WERI-Rb-1 (cell line): ENCODE measurements around the gene HOXA6.

Experiments
- DNase-seq: peaks from one replicate; pipeline ENCODE4 v3.0.0-alpha.2; 2020
- H3K27ac ChIP-seq: fragments of 250-450 bp; sonication (Bioruptor Pico); 2 replicates; pipeline ENCODE4 v1.5.1; 2020; ENCODE audit warnings: mild to moderate bottlenecking, moderate library complexity
- H3K27me3 ChIP-seq: fragments of 250-450 bp; sonication (Bioruptor Pico); 2 replicates; pipeline ENCODE4 v1.5.1; 2021; ENCODE audit warnings: mild to moderate bottlenecking, low read depth, moderate library complexity; ENCODE audit not compliant: insufficient read depth, severe bottlenecking
- H3K36me3 ChIP-seq: fragments of 250-450 bp; sonication (Bioruptor Pico); 2 replicates; pipeline ENCODE4 v1.5.1; 2020; ENCODE audit warnings: mild to moderate bottlenecking, moderate library complexity
- H3K4me3 ChIP-seq: 2 replicates; pipeline ENCODE4 v1.5.1; 2011; ENCODE audit warnings: low read depth, mild to moderate bottlenecking, control low read depth, low read length
- H3K9me3 ChIP-seq: fragments of 250-450 bp; sonication (Bioruptor Pico); 2 replicates; pipeline ENCODE4 v1.5.1; 2021; ENCODE audit warnings: mild to moderate bottlenecking, moderate library complexity; ENCODE audit not compliant: severe bottlenecking
- TF ChIP-seq, protein P1 (sequence below): IDR thresholded peaks from 2 replicates; pipeline ENCODE4 v1.5.1; 2011; ENCODE audit warnings: low read depth, mild to moderate bottlenecking, control low read depth, inconsistent platforms, low read length

HOXA6 gene

DNA sequence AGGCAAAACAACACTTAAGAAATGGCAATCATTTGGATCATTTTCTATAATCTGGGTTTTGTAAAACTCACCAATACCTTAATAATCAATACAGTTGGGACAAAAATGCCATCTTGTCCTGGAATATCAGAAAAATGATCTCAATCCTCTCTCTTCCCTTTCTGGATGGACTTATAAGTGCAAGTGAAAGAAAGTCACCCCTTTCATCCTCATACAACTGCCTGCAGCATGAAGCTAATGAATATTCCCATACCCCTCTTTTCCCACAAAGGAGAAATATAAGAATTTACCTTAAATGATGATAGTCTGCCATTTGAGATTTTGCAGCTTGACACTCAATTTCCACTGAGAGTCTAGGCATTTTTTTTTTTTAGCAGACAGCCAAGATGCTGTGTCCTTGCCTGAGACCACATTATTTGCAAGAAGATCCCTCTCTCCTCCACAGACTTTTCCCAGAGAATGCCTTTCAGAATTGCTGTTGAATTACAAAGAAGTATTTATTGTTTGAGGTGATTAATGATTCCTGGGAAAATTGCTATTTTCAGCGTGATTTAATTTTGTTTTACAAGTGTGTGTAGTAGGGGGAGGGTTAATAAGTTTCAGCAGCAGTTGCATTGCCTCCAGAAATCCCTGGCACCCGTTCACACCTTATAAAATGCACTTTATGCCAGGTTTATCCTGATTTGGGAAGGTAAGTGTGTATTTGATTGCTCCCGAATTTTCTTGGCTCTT lies 20.8 kb downstream of the HOXA6 start:
- Histone ChIP-seq H3K27ac (no peak overlapping the region), H3K9me3 (no peaks in the 10 kb centered on the region), H3K27me3 (peaks cover 60% of the 10 kb centered on the region), H3K4me3 (no peak overlapping the region), H3K36me3 (no peaks in the 10 kb centered on the region)
- TF ChIP-seq, protein P1, sequence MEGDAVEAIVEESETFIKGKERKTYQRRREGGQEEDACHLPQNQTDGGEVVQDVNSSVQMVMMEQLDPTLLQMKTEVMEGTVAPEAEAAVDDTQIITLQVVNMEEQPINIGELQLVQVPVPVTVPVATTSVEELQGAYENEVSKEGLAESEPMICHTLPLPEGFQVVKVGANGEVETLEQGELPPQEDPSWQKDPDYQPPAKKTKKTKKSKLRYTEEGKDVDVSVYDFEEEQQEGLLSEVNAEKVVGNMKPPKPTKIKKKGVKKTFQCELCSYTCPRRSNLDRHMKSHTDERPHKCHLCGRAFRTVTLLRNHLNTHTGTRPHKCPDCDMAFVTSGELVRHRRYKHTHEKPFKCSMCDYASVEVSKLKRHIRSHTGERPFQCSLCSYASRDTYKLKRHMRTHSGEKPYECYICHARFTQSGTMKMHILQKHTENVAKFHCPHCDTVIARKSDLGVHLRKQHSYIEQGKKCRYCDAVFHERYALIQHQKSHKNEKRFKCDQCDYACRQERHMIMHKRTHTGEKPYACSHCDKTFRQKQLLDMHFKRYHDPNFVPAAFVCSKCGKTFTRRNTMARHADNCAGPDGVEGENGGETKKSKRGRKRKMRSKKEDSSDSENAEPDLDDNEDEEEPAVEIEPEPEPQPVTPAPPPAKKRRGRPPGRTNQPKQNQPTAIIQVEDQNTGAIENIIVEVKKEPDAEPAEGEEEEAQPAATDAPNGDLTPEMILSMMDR: no peak
- DNase-seq: no peak

DNA sequence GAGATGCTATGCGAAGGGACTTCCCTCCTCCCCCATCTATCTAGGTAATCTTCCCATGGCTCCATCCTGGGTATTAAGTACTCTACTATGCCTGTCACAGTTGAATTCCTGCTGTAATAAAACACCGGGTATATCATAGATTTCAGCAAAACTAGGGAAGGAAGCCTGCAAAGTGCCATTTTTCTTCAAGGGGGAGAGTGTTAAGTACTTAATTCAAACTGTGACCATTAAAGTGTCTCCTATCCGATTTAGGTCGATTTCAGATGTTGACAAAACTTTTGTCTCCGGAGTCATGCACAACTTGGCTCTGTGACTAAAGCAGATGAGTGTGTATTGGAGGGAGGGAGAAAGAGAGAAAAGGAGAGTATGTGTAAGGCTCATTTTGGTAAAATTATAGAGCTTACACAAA lies 21.6 kb downstream of the HOXA6 start:
- Histone ChIP-seq H3K9me3 (no peaks in the 10 kb centered on the region), H3K36me3 (no peaks in the 10 kb centered on the region), H3K4me3 (no peak overlapping the region), H3K27ac (no peak overlapping the region), H3K27me3 (peaks cover 62% of the 10 kb centered on the region)
- DNase-seq: no peak
- TF ChIP-seq, protein P1: no peak

DNA sequence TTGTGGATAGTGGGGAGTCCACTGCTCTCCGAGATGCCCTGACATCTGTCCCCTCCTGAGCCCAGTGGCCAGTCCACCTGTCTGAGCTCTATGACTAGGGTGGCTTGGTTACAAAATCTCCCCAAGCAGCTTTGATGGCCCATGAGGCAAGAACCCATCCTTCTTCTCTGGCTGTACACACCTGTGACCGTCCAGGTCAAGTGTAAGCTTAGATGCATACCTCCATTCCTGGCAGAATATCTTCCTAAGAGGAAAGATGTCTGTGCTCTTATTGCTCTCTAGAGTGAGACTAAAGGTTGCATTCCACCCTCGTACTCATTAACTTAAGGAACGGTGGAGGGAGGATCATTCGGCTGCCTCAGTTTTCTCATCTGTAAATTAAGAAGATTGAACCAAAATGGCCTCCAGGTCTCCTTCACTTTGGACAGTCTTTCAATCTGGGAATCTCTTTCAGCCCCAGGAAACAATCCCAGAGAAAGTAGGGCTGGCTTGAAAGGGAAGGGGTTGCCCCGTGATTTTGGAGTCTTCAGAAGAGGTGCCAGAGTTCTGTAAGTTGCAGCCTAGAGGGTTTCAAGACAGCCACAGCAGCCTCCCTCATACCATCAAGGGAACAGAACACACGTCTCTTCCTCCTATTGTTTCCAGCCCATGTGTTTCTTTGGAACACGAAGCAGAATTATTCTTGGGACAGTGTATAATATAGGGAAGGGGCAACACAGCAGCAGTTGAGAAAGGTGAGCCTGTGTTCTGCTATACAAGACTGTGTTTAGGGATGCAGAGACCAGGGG lies 22.5 kb downstream of the HOXA6 start:
- no peak overlapping the region for H3K27ac ChIP-seq

DNA sequence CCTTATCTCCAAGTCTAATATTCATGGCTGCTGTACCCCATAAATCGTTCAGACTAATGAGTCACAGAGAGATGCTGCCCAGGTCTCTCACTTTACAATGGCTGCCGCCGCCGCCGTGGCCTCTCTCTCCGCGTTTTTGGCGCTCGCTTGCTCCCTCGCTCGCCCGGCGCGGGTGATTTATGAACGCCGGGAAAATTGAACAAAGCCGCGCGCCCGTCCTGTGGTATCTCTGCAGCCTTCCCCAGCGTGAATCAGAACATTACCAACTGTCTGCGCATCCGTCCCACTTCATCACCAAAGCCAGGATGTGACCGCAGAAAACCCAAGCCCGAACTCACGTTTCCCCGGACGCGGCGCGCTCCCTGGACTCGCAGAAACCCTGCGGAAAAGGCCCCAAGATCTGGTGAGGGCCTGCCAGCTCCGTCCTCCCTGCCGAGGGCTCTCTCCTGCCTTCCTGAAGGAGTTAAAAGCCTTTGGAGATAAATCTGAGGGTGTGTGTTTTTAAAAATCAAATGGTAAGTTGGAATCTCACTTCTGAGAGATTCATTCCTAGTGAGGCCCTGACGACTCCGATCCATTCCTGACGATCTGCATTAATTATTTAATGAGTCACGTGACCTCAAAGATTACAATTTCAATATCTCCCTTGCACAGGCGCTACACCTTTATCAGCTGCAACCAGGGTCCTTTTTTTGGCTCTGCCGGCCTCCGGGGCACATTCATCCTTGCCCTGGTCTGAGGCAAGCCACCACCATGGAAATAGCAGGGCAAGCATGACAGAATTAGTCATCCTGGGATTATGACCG lies 23.3 kb downstream of the HOXA6 start:
- Histone ChIP-seq H3K4me3 (no peak overlapping the region), H3K9me3 (no peaks in the 10 kb centered on the region), H3K27me3 (peaks cover 62% of the 10 kb centered on the region), H3K27ac (no peak overlapping the region), H3K36me3 (no peaks in the 10 kb centered on the region)
- TF ChIP-seq, protein P1: no peak
- no peak for DNase-seq

More for the DNA sequence above, 22.5 kb downstream of the HOXA6 start:
- Histone ChIP-seq H3K4me3 (no peak overlapping the region), H3K36me3 (no peaks in the 10 kb centered on the region), H3K27me3 (peaks cover 67% of the 10 kb centered on the region), H3K9me3 (no peaks in the 10 kb centered on the region)
- TF ChIP-seq, protein P1: no peak
- DNase-seq: no peak

DNA sequence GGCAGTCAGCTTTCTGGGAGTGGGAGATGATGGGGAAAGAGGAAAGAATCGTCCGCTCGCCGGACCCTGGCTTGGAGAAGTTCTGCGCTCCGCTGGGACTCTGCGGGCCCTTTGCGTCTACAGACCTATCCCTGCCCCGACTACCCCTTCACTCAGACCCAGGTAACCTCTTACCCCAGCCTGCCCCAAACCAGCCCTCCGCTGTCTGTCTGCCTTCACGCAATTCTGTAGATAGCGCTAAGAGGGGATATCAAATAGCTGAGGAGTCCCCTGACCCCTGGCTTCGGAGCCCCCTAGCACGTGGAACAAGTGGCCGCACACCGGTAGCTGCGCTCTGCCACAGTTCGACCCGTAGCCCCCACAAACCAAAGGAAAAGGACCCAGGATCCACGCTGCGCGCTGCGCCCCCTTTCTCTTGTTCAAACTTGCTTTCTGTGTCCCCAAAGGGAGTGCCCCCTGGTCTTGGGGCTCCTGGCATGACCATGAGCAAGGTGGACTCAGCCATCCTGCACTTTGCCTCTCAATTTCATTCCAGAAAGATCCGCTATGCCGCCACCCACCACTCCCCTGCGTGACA lies 24.0 kb downstream of the HOXA6 start:
- no peaks in the 10 kb centered on the region for H3K9me3 ChIP-seq
- no peak for DNase-seq
- peaks cover 63% of the 10 kb centered on the region for H3K27me3 ChIP-seq
- no peaks in the 10 kb centered on the region for H3K36me3 ChIP-seq
- no peak overlapping the region for H3K27ac ChIP-seq
- TF ChIP-seq, protein P1: no peak
- no peak overlapping the region for H3K4me3 ChIP-seq
